ENCODE results near the gene CCDC51. TPM values are rescaled to one million over a fixed set of nuclear protein-coding genes. Genes with fewer than 3 reads are reported as not detected.

The CCDC51 gene
- total and polyA plus RNA-seq, 2 donors (not counting 3 experiments of a cell fraction or from before 2014, with no cell fraction given), result 11.2 to 11.3 TPM

- H2AFZ ChIP-seq (ENCODE audit: low read depth, low read length), result no peak overlapping the region
- POLR2A ChIA-PET, result no interaction called here
- dilution Hi-C loops (cut with MboI; ENCODE audit: extremely low pct_ligation_motif_present, low sequenced_read_pairs), result no loop called here
Observed at GRCh38 chr3:48402907-48403306, 37.0 kb downstream of the CCDC51 start.

More at GRCh38 chr3:48402907-48403306, 37.0 kb downstream of the CCDC51 start:
- Histone ChIP-seq H3K9me1 (replicated peaks; ENCODE audit: control insufficient read depth, extremely low read depth, insufficient read depth, low read length) (no peaks in the 10 kb centered on the region), H3K9ac (replicated peaks; ENCODE audit: extremely low read depth, insufficient read depth, low read length) (no peak overlapping the region), H4K20me1 (replicated peaks; ENCODE audit: control insufficient read depth, extremely low read depth, insufficient read depth, low read length) (no peaks in the 10 kb centered on the region), H3K79me2 (ENCODE audit: control insufficient read depth, insufficient read depth, low read length) (no peaks in the 10 kb centered on the region), H3K9me3 (replicated peaks; ENCODE audit: control insufficient read depth, insufficient read depth, low read length) (no peaks in the 10 kb centered on the region), H3K36me3 (ENCODE audit: control insufficient read depth in 2 of 2, extremely low read depth in 1 of 2, insufficient read depth in 2 of 2, low read length in 2 of 2) (peaks cover 0 to 13% of the 10 kb centered on the region in 2 experiments), H3K27me3 (ENCODE audit: control insufficient read depth in 2 of 2, insufficient read depth in 2 of 2, low read length in 2 of 2) (peaks cover 0 to 1% of the 10 kb centered on the region in 2 experiments), H3K4me3 (replicated peaks in 1 of 3; ENCODE audit: insufficient read depth in 1 of 3, low read depth in 1 of 3, low read length in 3 of 3) (no peak overlapping the region), H3K4me2 (ENCODE audit: insufficient read depth, low read length) (no peak overlapping the region), H3K4me1 (ENCODE audit: control insufficient read depth, extremely low read depth, insufficient read depth, low read length) (peaks cover 10% of the 10 kb centered on the region), H3K27ac (ENCODE audit: insufficient read depth, low read depth, low read length) (no peak overlapping the region)
- DNase-seq (ENCODE audit: low read depth, low spot score) (no peak), FAIRE-seq (no peak)
- TF ChIP-seq FOS (IDR thresholded peaks at IDR 0.05; ENCODE audit: borderline replicate concordance, insufficient read depth, low read length), result no peak
- no peak for TF ChIP-seq GATA2 (IDR thresholded peaks at IDR 0.05; ENCODE audit: insufficient read depth, insufficient read length, low read depth, low read length)
- TF ChIP-seq MAX (IDR thresholded peaks at IDR 0.05; ENCODE audit: insufficient read depth, insufficient read length), result no peak
- TF ChIP-seq CTCF (IDR thresholded peaks at IDR 0.05; ENCODE audit: extremely low read depth in 1 of 2, insufficient read depth in 1 of 2, low read depth in 1 of 2, low read length in 2 of 2), result no peak
- no peak for TF ChIP-seq POLR2AphosphoS5 (IDR thresholded peaks at IDR 0.05; ENCODE audit: insufficient read depth, low read depth, low read length)
- no peak for TF ChIP-seq EZH2 (IDR thresholded peaks at IDR 0.05; ENCODE audit: borderline replicate concordance, low read depth, low read length, severe bottlenecking)
- TF ChIP-seq POLR2A (IDR thresholded peaks at IDR 0.05; ENCODE audit: low read depth, low read length), result no peak
- TF ChIP-seq MYC (IDR thresholded peaks at IDR 0.05; ENCODE audit: low read depth, low read length), result no peak
- CTCF ChIA-PET, result interaction anchor here (12.6 kb wide), 1 partner anchor 34 kb away, joined by 716 read pairs; no protein-coding TSS in a partner anchor
- intact Hi-C loops (cut with micrococcal nuclease), result no loop called here
- BruUV-seq (replicated peaks), result no TSS peak
